Measurements from ENCODE around the gene NDUFA13.

NDUFA13 gene

GRCh38 chr19:19549804-19550464, 33.9 kb downstream of the NDUFA13 start:
- DNase-seq = no peak

- no peak for DNase-seq
Observed at GRCh38 chr19:19550485-19550929, 34.5 kb downstream of the NDUFA13 start.

GRCh38 chr19:19550972-19551852, 35.2 kb downstream of the NDUFA13 start:
- peak; percentile 24 for DNase-seq

GRCh38 chr19:19551853-19552192, 35.8 kb downstream of the NDUFA13 start:
- no peak for DNase-seq

GRCh38 chr19:19552798-19553197, 36.8 kb downstream of the NDUFA13 start:
- DNase-seq = peak; percentile 43

- no peak for DNase-seq
Observed at GRCh38 chr19:19553670-19554069, 37.6 kb downstream of the NDUFA13 start.

- peak; percentile 62 for DNase-seq
Observed at GRCh38 chr19:19554074-19555023, 38.3 kb downstream of the NDUFA13 start.

- DNase-seq = no peak
Observed at GRCh38 chr19:19558055-19558454, 42.0 kb downstream of the NDUFA13 start.

GRCh38 chr19:19558636-19559035, 42.6 kb downstream of the NDUFA13 start:
- DNase-seq = no peak

GRCh38 chr19:19559931-19560330, 43.9 kb downstream of the NDUFA13 start:
- DNase-seq = no peak

GRCh38 chr19:19561946-19562664, 46.1 kb downstream of the NDUFA13 start:
- no peak for DNase-seq

GRCh38 chr19:19562665-19563347, 46.8 kb downstream of the NDUFA13 start:
- peak; percentile 22 for DNase-seq

- no peak for DNase-seq
Observed at GRCh38 chr19:19563348-19563848, 47.4 kb downstream of the NDUFA13 start.

GRCh38 chr19:19566306-19566705, 50.3 kb downstream of the NDUFA13 start:
- no peak for DNase-seq

GRCh38 chr19:19567391-19567790, 51.4 kb downstream of the NDUFA13 start:
- no peak for DNase-seq

GRCh38 chr19:19568802-19569756, 53.1 kb downstream of the NDUFA13 start:
- no peak for DNase-seq

GRCh38 chr19:19570571-19570970, 54.5 kb downstream of the NDUFA13 start:
- no peak for DNase-seq

- no peak for DNase-seq
Observed at GRCh38 chr19:19571071-19571786, 55.2 kb downstream of the NDUFA13 start.

GRCh38 chr19:19575411-19575810, 59.4 kb downstream of the NDUFA13 start:
- no peak for DNase-seq

Measured in RPMI8226 (cell line).